Measurements from ENCODE around the gene NR3C1. TPM values are rescaled to one million over a fixed set of nuclear protein-coding genes. Genes with fewer than 3 reads are reported as not detected.

Gene NR3C1
- total RNA-seq, 1 experiment from 2014 or later: 31.4 TPM

GRCh38 chr5:143448518-143448917 is 45.0 kb upstream of the NR3C1 start:
- Mint-ChIP-seq H3K27me3 (ENCODE audit: low read depth) (no peaks in the 10 kb centered on the region), H3K27ac (no peak overlapping the region), H3K4me1 (peaks cover 10 to 16% of the 10 kb centered on the region in 2 experiments), H3K4me3 (no peak overlapping the region), H3K9me3 (no peaks in the 10 kb centered on the region; a peak in 1 of 5 replicates), H3K36me3 (ENCODE audit: insufficient read depth in 1 of 3, low read depth in 3 of 3) (no peaks in the 10 kb centered on the region)
- Histone ChIP-seq H2BK20ac (ENCODE audit: low read depth, low read length, poor library complexity, severe bottlenecking) (no peak overlapping the region), H3K23me2 (ENCODE audit: insufficient read length, low read depth, low read length, poor library complexity, severe bottlenecking) (no peaks in the 10 kb centered on the region), H2AK5ac (ENCODE audit: insufficient read length, low read length) (no peak overlapping the region), H3K4ac (ENCODE audit: low read depth, low read length) (no peak overlapping the region), H2BK5ac (ENCODE audit: insufficient read length, low read length) (no peak overlapping the region), H3K9ac (ENCODE audit: extremely low read depth, insufficient read length, low read length) (no peak overlapping the region), H3T11ph (ENCODE audit: low read length) (no peak overlapping the region), H3K79me1 (ENCODE audit: insufficient read depth, low read depth, low read length, poor library complexity, severe bottlenecking) (no peaks in the 10 kb centered on the region), H3K27me3 (ENCODE audit: insufficient read depth, low read length) (no peaks in the 10 kb centered on the region), H2BK12ac (ENCODE audit: insufficient read length, low read depth, low read length) (no peak overlapping the region), H2AFZ (ENCODE audit: low read length) (no peak overlapping the region), H4K20me1 (ENCODE audit: control insufficient read depth, insufficient read depth, insufficient read length) (no peaks in the 10 kb centered on the region), H3K18ac (ENCODE audit: insufficient read length, low read depth, low read length) (no peak overlapping the region), H3K4me2 (ENCODE audit: insufficient read depth, insufficient read length, low read length) (no peak overlapping the region), H4K8ac (replicated peaks; ENCODE audit: insufficient read length, low read depth, low read length) (no peak overlapping the region), H3K79me2 (ENCODE audit: insufficient read depth, low read length) (no peaks in the 10 kb centered on the region), H3K23ac (ENCODE audit: insufficient read length, low read depth, low read length) (no peak overlapping the region), H4K5ac (ENCODE audit: insufficient read length, low read depth, low read length) (no peak overlapping the region), H2BK15ac (ENCODE audit: low read depth, low read length) (no peak overlapping the region), H4K91ac (ENCODE audit: insufficient read length, low read depth, low read length) (no peak overlapping the region), H3K14ac (ENCODE audit: insufficient read depth, low read length) (no peak overlapping the region), H3K4me1 (ENCODE audit: insufficient read depth, low read length) (no peaks in the 10 kb centered on the region), H3K56ac (ENCODE audit: insufficient read length, low read depth, low read length) (no peak overlapping the region), H2BK120ac (ENCODE audit: low read depth, low read length, poor library complexity, severe bottlenecking) (no peak overlapping the region), H3K27ac (ENCODE audit: insufficient read length, low read depth, low read length) (no peak overlapping the region), H3K9me3 (ENCODE audit: control insufficient read depth, low read depth, low read length) (no peaks in the 10 kb centered on the region)
- no peak for DNase-seq
- no peak for TF ChIP-seq CTCF (conservative IDR thresholded peaks at IDR 0.05)

Data from H9 (cell line).